Activated T-cell treated with anti-CD3 and anti-CD28 coated beads, Interleukin-2, amount 50 U/mL, for 72 hours (primary cell): ENCODE measurements around the gene TMEM242. TPM values are rescaled to one million over a fixed set of nuclear protein-coding genes. Genes with fewer than 3 reads are reported as not detected.
"Not testable (repeated sequence)": the region's sequence is repeated elsewhere in the genome, so short reads cannot be mapped to it uniquely, and the experiment has no call there.

ENCODE experiments used
- ATAC-seq, 2 donors: fragments of 150-1000 bp; cut with Tn5 transposase; replicated peaks in 1 of 2; 2 replicates each; pipeline ENCODE4 v1.10.0; 2021; ENCODE audit warnings: moderate library complexity in 2 of 2, mild to moderate bottlenecking in 1 of 2
- DNase-seq, 2 donors: peaks; one replicate each; pipeline ENCODE4 v3.0.0; 2021 to 2022; ENCODE audit warnings: mixed read lengths in 1 of 2
- H3K27ac Mint-ChIP-seq: one replicate; pipeline ENCODE4 v1.8.0; 2022; ENCODE audit warnings: mild to moderate bottlenecking, moderate library complexity, mixed read lengths
- H3K27me3 Mint-ChIP-seq: one replicate; pipeline ENCODE4 v1.8.0; 2022; ENCODE audit warnings: low read depth, mixed read lengths
- H3K36me3 Mint-ChIP-seq, 2 donors: one replicate each; pipeline ENCODE4 v1.8.0; 2022; ENCODE audit warnings: mixed read lengths in 2 of 2, mild to moderate bottlenecking in 1 of 2; ENCODE audit not compliant: insufficient read depth in 2 of 2
- H3K4me1 Mint-ChIP-seq: one replicate; pipeline ENCODE4 v1.8.0; 2022; ENCODE audit warnings: low read depth, mixed read lengths
- H3K4me3 Mint-ChIP-seq, 2 donors: one replicate each; pipeline ENCODE4 v1.8.0; 2022; ENCODE audit warnings: mild to moderate bottlenecking in 2 of 2, mixed read lengths in 2 of 2, moderate library complexity in 2 of 2
- H3K9me3 Mint-ChIP-seq, 2 donors: one replicate each; pipeline ENCODE4 v1.8.0; 2022; ENCODE audit warnings: mixed read lengths in 2 of 2
- total RNA-seq, 2 donors: library from RNA; stranded (reverse); gene quantifications; one replicate each; pipeline ENCODE4 v1.2.3, GENCODE V29; 2022

The TMEM242 gene
- total RNA-seq, 2 donors from 2014 or later: 13.0 to 15.5 TPM

DNA sequence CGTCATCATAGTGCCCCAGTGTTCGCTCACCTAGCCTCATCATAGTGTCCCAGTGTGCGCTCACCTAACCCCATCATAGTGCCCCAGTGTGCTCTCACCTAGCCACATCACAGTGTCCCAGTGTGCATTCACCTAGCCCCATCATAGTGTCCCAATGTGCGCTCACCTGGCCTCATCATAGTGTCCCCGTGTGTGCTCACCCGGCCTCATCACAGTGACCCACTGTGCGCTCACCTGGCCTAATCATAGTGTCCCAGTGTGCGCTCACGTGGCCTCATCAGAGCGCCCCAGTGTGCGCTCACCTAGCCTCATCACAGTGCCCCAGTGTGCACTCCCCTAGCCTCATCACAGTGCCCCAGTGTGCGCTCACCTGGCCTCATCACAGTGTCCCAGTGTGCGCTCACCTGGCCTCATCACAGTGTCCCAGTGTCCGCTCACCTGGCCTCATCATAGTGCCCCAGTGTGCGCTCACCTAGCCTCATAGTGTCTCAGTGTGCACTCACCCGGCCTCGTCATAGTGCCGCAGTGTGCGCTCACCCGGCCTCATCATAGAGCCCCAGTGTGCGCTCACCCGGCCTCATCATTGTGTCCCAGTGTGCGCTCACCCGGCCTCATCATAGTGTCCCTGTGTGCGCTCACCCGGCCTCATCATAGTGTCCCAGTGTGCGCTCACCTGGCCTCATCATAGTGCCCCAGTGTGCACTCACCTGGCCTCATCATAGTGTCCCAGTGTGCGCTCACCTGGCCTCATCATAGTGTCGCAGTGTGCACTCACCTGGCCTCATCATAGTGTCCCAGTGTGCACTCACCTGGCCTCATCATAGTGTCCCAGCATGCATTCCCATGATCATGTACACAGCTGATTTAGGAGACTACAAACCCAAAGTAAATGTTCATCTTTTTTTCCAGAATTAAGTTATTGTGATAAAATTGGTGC, 9.5 kb downstream of the TMEM242 start:
- Mint-ChIP-seq H3K27ac (no peak overlapping the region), H3K4me1 (peaks cover 10% of the 10 kb centered on the region), H3K9me3 (no peaks in the 10 kb centered on the region), H3K36me3 (peaks cover 8 to 13% of the 10 kb centered on the region in 2 donors), H3K4me3 (no peak overlapping the region), H3K27me3 (no peaks in the 10 kb centered on the region)
- DNase-seq (no peak), ATAC-seq (no peak)

- Mint-ChIP-seq H3K4me1 (peaks cover 10% of the 10 kb centered on the region), H3K9me3 (no peaks in the 10 kb centered on the region), H3K27ac (no peak overlapping the region), H3K4me3 (no peak overlapping the region), H3K27me3 (no peaks in the 10 kb centered on the region), H3K36me3 (peaks cover 8 to 13% of the 10 kb centered on the region in 2 donors)
- ATAC-seq (no peak), DNase-seq (no peak)
These were observed 10.6 kb downstream of the TMEM242 start for GRCh38 chr6:157312757-157313156.

- DNase-seq, H3K27me3 Mint-ChIP-seq, H3K9me3 Mint-ChIP-seq, H3K4me3 Mint-ChIP-seq, H3K4me1 Mint-ChIP-seq, ATAC-seq, H3K27ac Mint-ChIP-seq: not testable (repeated sequence)
- H3K36me3 Mint-ChIP-seq: peaks cover 6 to 10% of the 10 kb centered on the region in 2 donors
These were observed 12.6 kb downstream of the TMEM242 start for GRCh38 chr6:157310693-157311092.

GRCh38 chr6:157307661-157308060, 15.7 kb downstream of the TMEM242 start:
- Mint-ChIP-seq H3K4me1 (no peaks in the 10 kb centered on the region), H3K9me3 (no peaks in the 10 kb centered on the region), H3K27me3 (no peaks in the 10 kb centered on the region), H3K36me3 (peaks cover 0 to under 1% of the 10 kb centered on the region in 2 donors), H3K27ac (no peak overlapping the region), H3K4me3 (no peak overlapping the region)
- no peak for ATAC-seq
- no peak for DNase-seq

GRCh38 chr6:157305670-157306653, 17.4 kb downstream of the TMEM242 start:
- ATAC-seq: no peak
- no peaks in the 10 kb centered on the region for H3K36me3 Mint-ChIP-seq
- no peaks in the 10 kb centered on the region for H3K4me1 Mint-ChIP-seq

DNA sequence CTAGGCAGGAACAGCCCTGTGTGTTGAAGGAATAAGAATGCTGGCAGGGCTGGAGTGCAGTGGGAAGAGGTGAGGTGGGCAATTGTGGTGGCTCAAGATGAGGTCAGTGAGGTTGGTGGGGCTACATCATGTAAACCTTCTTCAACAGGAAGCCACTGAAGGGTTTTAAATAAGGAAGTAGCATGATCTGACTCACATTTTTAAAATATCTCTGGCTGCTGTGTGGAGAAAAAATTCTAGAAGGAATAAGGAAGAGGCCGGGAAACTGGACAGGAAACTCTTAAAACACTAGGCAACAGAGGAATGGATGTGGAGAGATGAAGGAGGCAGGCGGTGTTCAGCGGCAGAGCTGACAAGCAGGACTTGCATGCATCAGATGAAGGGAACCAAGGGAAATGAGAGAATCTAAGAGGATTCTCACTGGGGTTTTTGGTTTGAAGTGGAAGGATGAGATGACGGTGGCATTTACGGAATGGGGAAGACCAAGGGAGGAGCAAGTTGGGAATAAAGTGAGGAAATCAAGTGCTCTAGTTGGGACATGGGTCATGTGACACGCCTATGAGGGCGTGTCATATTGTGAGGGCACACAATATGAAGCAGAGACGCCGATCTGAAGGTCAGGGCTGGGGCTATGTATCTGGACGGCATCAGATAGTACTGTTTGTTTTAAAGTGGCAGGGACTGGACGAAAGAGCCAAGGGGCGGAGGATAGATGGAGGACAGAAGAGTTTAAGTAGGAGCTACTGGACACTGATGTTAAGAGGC, 18.2 kb downstream of the TMEM242 start:
- Mint-ChIP-seq H3K36me3 (peaks cover 0 to 2% of the 10 kb centered on the region in 2 donors), H3K27ac (no peak overlapping the region), H3K4me3 (no peak overlapping the region), H3K4me1 (no peaks in the 10 kb centered on the region), H3K9me3 (no peaks in the 10 kb centered on the region), H3K27me3 (no peaks in the 10 kb centered on the region)
- ATAC-seq (no peak), DNase-seq (no peak)

More at GRCh38 chr6:157305670-157306653, 17.4 kb downstream of the TMEM242 start:
- no peaks in the 10 kb centered on the region for H3K27me3 Mint-ChIP-seq
- no peak for DNase-seq
- H3K27ac Mint-ChIP-seq: no peak overlapping the region
- no peak overlapping the region for H3K4me3 Mint-ChIP-seq
- H3K9me3 Mint-ChIP-seq: no peaks in the 10 kb centered on the region

DNA sequence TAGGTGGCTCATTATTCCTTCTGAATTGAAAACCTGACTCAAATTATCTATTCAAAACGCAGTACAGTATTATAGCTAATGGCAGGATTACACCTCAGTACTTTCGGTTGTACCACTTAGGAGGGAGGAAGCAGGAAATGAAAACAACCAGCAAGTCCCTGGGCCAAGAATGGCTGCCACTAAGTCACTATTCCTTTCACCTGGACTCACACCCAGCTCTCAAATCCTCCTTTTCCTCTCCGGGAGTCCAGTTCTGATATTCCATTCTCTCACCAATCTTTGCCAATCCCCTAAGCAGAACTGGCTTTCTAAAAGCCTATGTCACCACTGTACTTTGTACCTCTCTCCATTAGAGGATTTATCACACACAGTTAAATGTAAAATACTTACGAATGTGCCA, 20.6 kb downstream of the TMEM242 start:
- no peaks in the 10 kb centered on the region for H3K4me1 Mint-ChIP-seq
- H3K9me3 Mint-ChIP-seq: no peaks in the 10 kb centered on the region
- peaks cover 0 to 2% of the 10 kb centered on the region in 2 donors for H3K36me3 Mint-ChIP-seq
- no peaks in the 10 kb centered on the region for H3K27me3 Mint-ChIP-seq
- ATAC-seq (no peak), DNase-seq (no peak)
- H3K27ac Mint-ChIP-seq: no peak overlapping the region
- H3K4me3 Mint-ChIP-seq: no peak overlapping the region

- no peaks in the 10 kb centered on the region for H3K9me3 Mint-ChIP-seq
- H3K4me3 Mint-ChIP-seq: no peak overlapping the region
- H3K27ac Mint-ChIP-seq: no peak overlapping the region
- H3K4me1 Mint-ChIP-seq: no peaks in the 10 kb centered on the region
- H3K36me3 Mint-ChIP-seq: peaks cover 0 to 2% of the 10 kb centered on the region in 2 donors
- H3K27me3 Mint-ChIP-seq: no peaks in the 10 kb centered on the region
- DNase-seq: no peak
- ATAC-seq: no peak
These were observed 22.9 kb downstream of the TMEM242 start for GRCh38 chr6:157300436-157300835.

DNA sequence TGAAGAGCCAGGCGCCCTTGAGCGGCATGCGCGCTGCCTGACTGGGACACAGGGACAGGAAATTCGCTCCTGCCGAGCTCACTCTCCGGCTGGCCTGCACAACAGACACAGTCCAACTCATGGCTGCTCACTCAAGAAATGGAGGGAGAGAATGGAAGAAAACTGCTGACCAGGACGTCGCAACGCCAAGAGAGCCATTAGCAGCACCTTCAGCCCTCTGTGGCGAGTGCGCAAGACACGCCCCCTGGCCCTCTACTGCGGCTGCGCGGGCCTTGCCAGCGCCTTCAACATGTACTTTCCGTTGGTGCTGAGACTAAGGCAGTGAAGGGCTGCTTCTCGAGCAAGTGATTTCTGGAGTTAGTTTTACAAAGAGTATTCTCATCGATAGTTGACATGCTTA, 23.3 kb downstream of the TMEM242 start:
- H3K9me3 Mint-ChIP-seq: no peaks in the 10 kb centered on the region
- no peak overlapping the region for H3K4me3 Mint-ChIP-seq
- peaks cover 0 to 2% of the 10 kb centered on the region in 2 donors for H3K36me3 Mint-ChIP-seq
- ATAC-seq (no peak), DNase-seq (no peak)
- H3K4me1 Mint-ChIP-seq: no peaks in the 10 kb centered on the region
- H3K27me3 Mint-ChIP-seq: no peaks in the 10 kb centered on the region
- H3K27ac Mint-ChIP-seq: no peak overlapping the region

DNA sequence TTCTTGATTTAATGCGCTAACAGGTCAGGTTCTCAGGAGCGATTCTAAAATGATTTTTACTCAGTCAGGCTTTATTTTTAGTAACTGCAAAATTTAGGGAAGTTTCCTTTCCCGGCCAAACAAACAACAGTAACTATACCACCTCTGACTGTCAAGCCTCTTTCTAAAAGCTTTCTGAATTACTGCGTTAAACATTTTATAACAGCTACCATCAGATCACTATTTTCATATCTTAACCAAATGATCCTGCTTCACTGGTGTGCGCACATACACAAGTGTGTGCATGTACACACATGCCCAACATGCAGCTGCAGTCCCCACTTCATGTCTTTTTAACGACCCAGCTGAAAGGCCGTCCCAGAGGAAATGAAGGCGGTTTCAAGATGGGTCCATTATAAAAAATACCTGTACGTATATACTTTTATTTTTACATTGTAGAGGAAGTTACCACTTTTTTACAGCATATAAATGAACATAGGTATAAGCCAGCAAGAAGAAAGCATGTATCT, 25.0 kb downstream of the TMEM242 start:
- DNase-seq: no peak
- H3K27ac Mint-ChIP-seq: no peak overlapping the region
- no peaks in the 10 kb centered on the region for H3K27me3 Mint-ChIP-seq
- no peak for ATAC-seq
- H3K4me1 Mint-ChIP-seq: no peaks in the 10 kb centered on the region
- no peaks in the 10 kb centered on the region for H3K9me3 Mint-ChIP-seq
- H3K36me3 Mint-ChIP-seq: peaks cover 0 to 3% of the 10 kb centered on the region in 2 donors
- H3K4me3 Mint-ChIP-seq: no peak overlapping the region

- peaks cover 0 to 2% of the 10 kb centered on the region in 2 donors for H3K36me3 Mint-ChIP-seq
- no peaks in the 10 kb centered on the region for H3K4me1 Mint-ChIP-seq
- H3K27me3 Mint-ChIP-seq: no peaks in the 10 kb centered on the region
- H3K4me3 Mint-ChIP-seq: no peak overlapping the region
- DNase-seq (no peak), ATAC-seq (no peak)
- H3K27ac Mint-ChIP-seq: no peak overlapping the region
- no peaks in the 10 kb centered on the region for H3K9me3 Mint-ChIP-seq
These were observed 28.7 kb downstream of the TMEM242 start for GRCh38 chr6:157294654-157295053.

DNA sequence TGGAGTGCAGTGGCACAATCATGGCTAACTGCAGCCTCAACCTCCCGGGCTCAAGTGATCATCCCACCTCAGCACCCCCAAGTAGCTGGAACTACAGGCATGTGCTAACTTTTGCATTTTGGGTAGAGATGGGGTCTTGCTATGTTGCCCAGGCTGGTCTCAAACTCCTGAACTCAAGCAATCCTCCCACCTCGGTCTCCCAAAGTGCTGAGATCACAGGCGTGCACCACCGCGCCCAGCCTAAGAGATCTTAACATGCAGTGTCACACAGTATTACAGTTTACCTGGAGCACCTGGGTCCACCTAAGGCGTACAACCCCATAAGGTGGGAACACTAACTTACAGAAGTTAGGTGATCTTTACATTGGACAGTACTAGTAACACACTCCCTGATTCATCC, 29.5 kb downstream of the TMEM242 start:
- DNase-seq (no peak), ATAC-seq (no peak)
- Mint-ChIP-seq H3K27me3 (no peaks in the 10 kb centered on the region), H3K4me3 (no peak overlapping the region), H3K4me1 (no peaks in the 10 kb centered on the region), H3K27ac (no peak overlapping the region), H3K9me3 (no peaks in the 10 kb centered on the region), H3K36me3 (peaks cover 0 to 2% of the 10 kb centered on the region in 2 donors)
